HL-60 (cell line): ENCODE results near the gene TACC3.

Experiments used
- CTCF ChIP-seq: IDR thresholded peaks from one replicate; pipeline ENCODE4 v1.5.1; 2011; ENCODE audit warnings: low read length, control low read depth, inconsistent platforms; ENCODE audit not compliant: insufficient read depth
- GABPA ChIP-seq: IDR thresholded peaks from 2 replicates; pipeline ENCODE4 v1.6.1; 2012; ENCODE audit warnings: low read depth

- TF ChIP-seq CTCF (no peak), GABPA (no peak)
These were observed 18.8 kb downstream of the TACC3 start for GRCh38 chr4:1740021-1740545.
